ENCODE measurements around the gene MYLK3. TPM values are rescaled to one million over a fixed set of nuclear protein-coding genes. Genes with fewer than 3 reads are reported as not detected.

MYLK3 gene
- 10 to 100 TPM in 1 of 2 donors, 1 to 10 TPM in 1; 1.5 to 54.2 TPM for total RNA-seq

DNA sequence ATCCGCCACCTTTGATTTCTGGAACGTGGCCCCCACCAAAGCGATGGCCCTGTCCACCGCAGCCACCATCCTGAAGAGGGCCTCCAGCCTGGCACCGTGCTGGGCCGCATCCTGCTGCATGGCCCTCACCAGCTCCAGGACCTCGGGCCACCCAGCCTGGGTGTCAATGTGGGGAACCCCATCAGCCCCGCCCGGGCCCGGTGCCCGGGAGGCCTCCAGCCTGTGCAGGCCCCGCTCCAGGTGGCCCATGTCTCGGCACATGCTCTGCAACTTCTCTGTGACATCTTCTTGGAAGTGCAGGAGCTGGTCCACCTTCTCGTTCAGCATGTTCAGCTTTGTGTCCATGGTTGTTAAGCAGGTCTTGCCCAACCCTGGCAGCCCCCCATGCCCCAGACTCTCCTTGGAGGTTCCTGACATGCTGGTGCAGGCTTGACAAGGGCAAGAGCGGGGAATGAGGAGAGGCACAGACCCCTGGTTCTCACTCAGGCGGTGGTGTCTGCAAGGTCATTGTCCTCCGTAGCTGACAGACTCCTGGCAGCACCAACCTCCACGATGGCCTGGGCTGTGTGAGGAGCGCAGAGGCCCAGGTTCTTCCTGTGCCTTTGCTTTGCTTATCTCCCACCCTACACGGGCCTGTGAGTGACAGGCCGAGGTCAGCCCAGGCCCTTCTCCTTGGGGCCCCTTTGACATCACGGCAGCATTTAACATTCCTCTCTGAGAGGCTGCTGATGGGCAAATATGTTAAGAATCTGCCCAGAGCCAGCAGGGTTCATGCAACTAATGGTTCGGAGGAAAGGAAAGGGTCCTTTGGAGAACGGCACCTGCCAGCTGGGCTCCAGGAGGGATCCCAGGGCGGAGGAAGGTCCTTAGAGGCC, at the start of gene MYLK3:
Gene MYLK3 (minus strand): TSS at position 568 of the 875 bp plus-strand sequence. CDS start 151 bp downstream, at position 417.
- Histone ChIP-seq H3K4me1 (replicated peaks) (no peaks in the 10 kb centered on the region), H3K36me3 (no peaks in the 10 kb centered on the region), H3K9me3 (no peaks in the 10 kb centered on the region), H3K27ac (no peak within 1 kb of the TSS), H3K27me3 (replicated peaks; ENCODE audit: insufficient read depth) (no peaks in the 10 kb centered on the region), H3K4me3 (no peak within 1 kb of the TSS)
- 77% methylated on average over 19 of the region's 25 CpGs for WGBS
- no peak for DNase-seq (ENCODE audit: low spot score)
- TF ChIP-seq POLR2A (IDR thresholded peaks at IDR 0.05) (no peak), POLR2AphosphoS5 (IDR thresholded peaks at IDR 0.05) (no peak)
- TF ChIP-seq, protein P1, sequence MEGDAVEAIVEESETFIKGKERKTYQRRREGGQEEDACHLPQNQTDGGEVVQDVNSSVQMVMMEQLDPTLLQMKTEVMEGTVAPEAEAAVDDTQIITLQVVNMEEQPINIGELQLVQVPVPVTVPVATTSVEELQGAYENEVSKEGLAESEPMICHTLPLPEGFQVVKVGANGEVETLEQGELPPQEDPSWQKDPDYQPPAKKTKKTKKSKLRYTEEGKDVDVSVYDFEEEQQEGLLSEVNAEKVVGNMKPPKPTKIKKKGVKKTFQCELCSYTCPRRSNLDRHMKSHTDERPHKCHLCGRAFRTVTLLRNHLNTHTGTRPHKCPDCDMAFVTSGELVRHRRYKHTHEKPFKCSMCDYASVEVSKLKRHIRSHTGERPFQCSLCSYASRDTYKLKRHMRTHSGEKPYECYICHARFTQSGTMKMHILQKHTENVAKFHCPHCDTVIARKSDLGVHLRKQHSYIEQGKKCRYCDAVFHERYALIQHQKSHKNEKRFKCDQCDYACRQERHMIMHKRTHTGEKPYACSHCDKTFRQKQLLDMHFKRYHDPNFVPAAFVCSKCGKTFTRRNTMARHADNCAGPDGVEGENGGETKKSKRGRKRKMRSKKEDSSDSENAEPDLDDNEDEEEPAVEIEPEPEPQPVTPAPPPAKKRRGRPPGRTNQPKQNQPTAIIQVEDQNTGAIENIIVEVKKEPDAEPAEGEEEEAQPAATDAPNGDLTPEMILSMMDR (IDR thresholded peaks at IDR 0.05): no peak
- intact Hi-C loops (cut with DNase I): no loop called here

DNA sequence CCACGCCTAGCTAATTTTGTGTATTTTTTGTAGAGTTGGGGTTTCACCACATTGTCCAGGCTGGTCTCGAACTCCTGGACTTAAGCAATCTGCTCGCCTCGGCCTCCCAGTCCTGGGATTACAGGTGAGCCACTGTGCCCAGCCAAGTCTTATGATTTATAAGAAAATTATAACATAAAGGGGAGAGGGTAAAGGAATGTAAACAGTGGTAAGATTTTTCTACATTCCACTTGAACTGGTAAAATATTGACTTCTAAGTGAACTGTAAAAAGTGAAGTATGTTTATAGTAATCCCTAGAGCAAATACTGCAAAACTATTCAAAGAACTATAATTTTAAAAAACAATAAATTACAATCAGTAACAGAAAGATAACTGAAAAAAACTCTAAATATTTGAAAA, 49.4 kb upstream of the MYLK3 start:
- no peak overlapping the region for H3K27ac ChIP-seq
- intact Hi-C loops (cut with DNase I): no loop called here

DNA sequence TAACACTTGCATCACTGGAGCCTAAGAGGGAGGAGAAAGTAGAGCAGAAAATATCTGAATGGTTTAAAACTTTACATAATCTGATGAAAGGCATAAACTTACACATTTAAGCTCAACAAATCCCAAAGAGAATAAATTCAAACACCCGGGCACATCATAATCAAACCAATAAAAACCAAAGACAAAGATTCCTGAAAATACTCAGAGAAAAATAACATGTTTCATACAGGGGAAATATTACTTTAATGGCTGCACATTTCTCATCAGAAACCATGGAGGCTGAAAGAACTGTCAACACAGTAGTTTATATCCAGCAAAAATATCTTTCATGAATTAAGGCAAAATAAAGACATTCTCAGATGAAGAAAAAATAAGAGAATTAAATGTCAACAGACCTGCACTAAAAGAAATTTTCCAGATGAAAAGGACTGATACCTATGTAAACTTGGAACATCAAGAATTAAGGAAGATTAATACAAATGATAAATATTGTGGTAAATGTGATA, 48.7 kb upstream of the MYLK3 start:
- H3K27me3 ChIP-seq (replicated peaks; ENCODE audit: insufficient read depth): no peaks in the 10 kb centered on the region
- TF ChIP-seq POLR2A (IDR thresholded peaks at IDR 0.05) (no peak), POLR2AphosphoS5 (IDR thresholded peaks at IDR 0.05) (no peak)
- TF ChIP-seq, protein P1 (IDR thresholded peaks at IDR 0.05): no peak
- H3K9me3 ChIP-seq: no peaks in the 10 kb centered on the region
- H3K27ac ChIP-seq: no peak overlapping the region
- no peaks in the 10 kb centered on the region for H3K36me3 ChIP-seq
- no peak for DNase-seq (ENCODE audit: low spot score)
- intact Hi-C loops (cut with DNase I): no loop called here
- 100% methylated on average over 1 of the region's 1 CpG for WGBS
- H3K4me1 ChIP-seq (replicated peaks): no peaks in the 10 kb centered on the region
- H3K4me3 ChIP-seq: no peak overlapping the region

More for the DNA sequence above, 49.4 kb upstream of the MYLK3 start:
- Histone ChIP-seq H3K4me3 (no peak overlapping the region), H3K9me3 (no peaks in the 10 kb centered on the region), H3K36me3 (no peaks in the 10 kb centered on the region), H3K4me1 (replicated peaks) (no peaks in the 10 kb centered on the region), H3K27me3 (replicated peaks; ENCODE audit: insufficient read depth) (no peaks in the 10 kb centered on the region)
- DNase-seq (ENCODE audit: low spot score): no peak
- TF ChIP-seq, protein P1 (IDR thresholded peaks at IDR 0.05): no peak
- no peak for TF ChIP-seq POLR2AphosphoS5 (IDR thresholded peaks at IDR 0.05)
- TF ChIP-seq POLR2A (IDR thresholded peaks at IDR 0.05): no peak
- 89% methylated on average over 4 of the region's 4 CpGs for WGBS

DNA sequence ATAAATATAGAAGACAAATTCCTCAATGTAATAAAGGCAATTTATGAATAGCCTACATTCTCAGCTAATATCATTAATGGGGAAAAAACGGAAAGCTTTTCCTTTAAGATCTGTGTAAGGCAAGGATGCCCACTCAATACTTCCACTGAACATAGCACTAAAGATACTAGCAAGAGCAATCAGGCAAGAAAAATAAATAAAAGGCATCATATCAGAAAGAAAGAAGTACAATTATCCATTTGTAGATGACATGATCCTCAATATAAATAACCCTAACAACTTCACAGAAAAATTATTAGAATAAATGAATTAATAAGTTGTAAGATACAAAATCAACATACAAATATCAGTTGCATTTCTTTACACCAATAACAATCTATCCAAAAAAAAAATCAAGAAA, 45.7 kb upstream of the MYLK3 start:
- Histone ChIP-seq H3K36me3 (no peaks in the 10 kb centered on the region), H3K27me3 (replicated peaks; ENCODE audit: insufficient read depth) (no peaks in the 10 kb centered on the region), H3K4me1 (replicated peaks) (no peaks in the 10 kb centered on the region), H3K4me3 (no peak overlapping the region), H3K9me3 (no peaks in the 10 kb centered on the region), H3K27ac (no peak overlapping the region)
- no peak for DNase-seq (ENCODE audit: low spot score)
- TF ChIP-seq POLR2A (IDR thresholded peaks at IDR 0.05): no peak
- TF ChIP-seq, protein P1 (IDR thresholded peaks at IDR 0.05): no peak
- no peak for TF ChIP-seq POLR2AphosphoS5 (IDR thresholded peaks at IDR 0.05)
- intact Hi-C loops (cut with DNase I): no loop called here
- WGBS: 100% methylated on average over 1 of the region's 1 CpG

Data from prostate gland (tissue), 2 donors.